HL-60 (cell line): ENCODE measurements around the gene NPDC1.

Experiments
- CTCF ChIP-seq: IDR thresholded peaks from one replicate; pipeline ENCODE4 v1.5.1; 2011; ENCODE audit warnings: low read length, control low read depth, inconsistent platforms; ENCODE audit not compliant: insufficient read depth
- REST ChIP-seq: IDR thresholded peaks from 2 replicates; pipeline ENCODE4 v1.6.1; 2012; ENCODE audit warnings: low read depth; ENCODE audit not compliant: insufficient replicate concordance

DNA sequence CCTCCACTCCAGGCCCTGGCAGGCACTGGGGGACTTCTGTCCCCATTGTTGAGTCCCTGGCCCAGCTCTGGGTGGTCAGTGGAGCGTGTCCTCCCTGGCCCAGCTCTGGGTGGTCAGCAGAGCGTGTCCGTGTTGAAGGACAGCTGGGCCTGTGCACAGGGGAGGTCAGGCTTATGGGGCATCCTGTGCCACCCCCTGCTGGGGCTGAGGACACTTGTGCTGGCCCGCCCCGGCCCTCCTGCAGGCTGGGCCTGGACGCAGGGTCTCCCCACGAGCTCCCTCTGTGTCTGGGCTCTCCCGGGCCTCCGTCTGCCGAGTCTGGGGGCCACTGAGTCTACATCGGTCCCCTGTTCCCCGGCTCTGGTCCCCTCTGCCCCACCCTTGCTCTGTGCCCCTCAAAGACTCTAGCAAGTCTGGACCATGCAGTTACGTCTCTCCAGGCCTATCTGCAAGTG is 38.1 kb downstream of the NPDC1 start:
- TF ChIP-seq REST, result no peak
- no peak for TF ChIP-seq CTCF
